K562 (cell line): Measurements from ENCODE around the gene KCP. TPM values are rescaled to one million over a fixed set of nuclear protein-coding genes. Genes with fewer than 3 reads are reported as not detected.

ENCODE experiments used
- DIDO1 ChIP-seq: fragments of 450-650 bp; IDR thresholded peaks from 2 replicates; pipeline ENCODE4 v1.6.1; 2016; ENCODE audit warnings: low read depth, missing biosample characterization, missing genetic modification characterization
- HNRNPL ChIP-seq: fragments of 200-400 bp; formaldehyde crosslinking; IDR thresholded peaks from 2 replicates; pipeline ENCODE4 v1.6.1; 2017; ENCODE audit warnings: low read depth, mild to moderate bottlenecking, low read length
- KDM2B ChIP-seq: fragments of 250-450 bp; sonication (Bioruptor Pico); IDR thresholded peaks from 2 replicates; pipeline ENCODE4 v1.8.0; 2021; ENCODE audit warnings: mild to moderate bottlenecking, moderate library complexity
- NR2C1 ChIP-seq, 2 experiments: fragments of 450-650 bp; IDR thresholded peaks; 2 replicates each; pipeline ENCODE4 v1.6.1; 2017; ENCODE audit warnings: mild to moderate bottlenecking in 2 of 2, antibody characterized with exemption in 1 of 2, inconsistent platforms in 1 of 2, missing compliant biosample characterization in 1 of 2, missing genetic modification characterization in 1 of 2
- NRF1 ChIP-seq, 2 experiments: fragments of 450-650 bp; IDR thresholded peaks in 1 of 2; conservative IDR thresholded peaks in 1 of 2; 2 replicates each; pipeline ENCODE4 v1.6.1; 2014; ENCODE audit warnings: mild to moderate bottlenecking in 2 of 2
- SNIP1 ChIP-seq: fragments of 450-650 bp; IDR thresholded peaks from 2 replicates; pipeline ENCODE4 v1.7.1; 2017; ENCODE audit warnings: low read depth, mild to moderate bottlenecking
- TBL1XR1 ChIP-seq, 2 experiments: IDR thresholded peaks; 2 replicates each; pipeline ENCODE4 v1.6.1; 2012; ENCODE audit warnings: improper control_type of control experiment in 2 of 2, low read length in 2 of 2, mild to moderate bottlenecking in 1 of 2
- polyA plus RNA-seq, 8 experiments: library from polyadenylated mRNA; depleted of rRNA in 4 of 8; stranded (reverse) in 5 of 8; unstranded in 3 of 8; fragments of >200 nt; fragmentation: Nextera tagmentation in 2 of 8; fragmentation: Illumina TruSeq in 1 of 8; extraction: Ambion mirVana in 2 of 8; extraction: Trizol in 1 of 8; gene quantifications; 2 replicates each; pipeline versions ENCODE4 v1.2.1 to v1.2.3, GENCODE V29; 2011 to 2014; ENCODE audit warnings: inconsistent platforms in 1 of 8, missing spikeins in 1 of 8
- total RNA-seq, 7 experiments: library from RNA; depleted of rRNA in 6 of 7; stranded (reverse); fragments of >200 nt in 6 of 7; fragmentation: Illumina TruSeq in 2 of 7; extraction: Trizol in 2 of 7; gene quantifications; 2 replicates each; pipeline versions ENCODE4 v1.2.1 to v1.2.3, GENCODE V29; 2011 to 2021; ENCODE audit warnings: low replicate concordance in 1 of 7
- TF ChIP-seq, protein P1 (sequence below): fragments of 450-650 bp; IDR thresholded peaks from 2 replicates; pipeline ENCODE4 v1.6.1; 2017; ENCODE audit warnings: mild to moderate bottlenecking, moderate library complexity
- TF ChIP-seq, protein P2 (sequence below): fragments of 250-450 bp; sonication (Bioruptor Pico); IDR thresholded peaks from 2 replicates; pipeline ENCODE4 v1.5.1; 2021; ENCODE audit warnings: mild to moderate bottlenecking
- TF ChIP-seq, protein P3 (sequence below), 2 experiments: fragments of 450-650 bp; IDR thresholded peaks; 2 replicates each; pipeline ENCODE4 v1.6.1; 2016
- TF ChIP-seq, protein P4 (sequence below): fragments of 450-650 bp; IDR thresholded peaks from 2 replicates; pipeline ENCODE4 v1.6.1; 2016
- TF ChIP-seq, protein P5 (sequence below): sonication (generic); formaldehyde crosslinking; IDR thresholded peaks from 2 replicates; pipeline ENCODE4 v1.8.0; 2023; ENCODE audit warnings: mild to moderate bottlenecking, missing genetic modification reagents
- TF ChIP-seq, protein P6 (sequence below): fragments of 200-800 bp; sonication (Bioruptor generic); IDR thresholded peaks from 2 replicates; pipeline ENCODE4 v1.6.1; 2017; ENCODE audit warnings: missing genetic modification characterization, missing compliant biosample characterization
- TF ChIP-seq, protein P7 (sequence below): fragments of 250-450 bp; sonication (Bioruptor Pico); IDR thresholded peaks from 2 replicates; pipeline ENCODE4 v1.5.0; 2021

The KCP gene
- total and polyA plus RNA-seq, 9 of the 15 experiments (the other 6 are each of a cell fraction or from before 2014, with no cell fraction given): 0.06 to 0.17 (median 0.12) TPM; not detected in 3

DNA sequence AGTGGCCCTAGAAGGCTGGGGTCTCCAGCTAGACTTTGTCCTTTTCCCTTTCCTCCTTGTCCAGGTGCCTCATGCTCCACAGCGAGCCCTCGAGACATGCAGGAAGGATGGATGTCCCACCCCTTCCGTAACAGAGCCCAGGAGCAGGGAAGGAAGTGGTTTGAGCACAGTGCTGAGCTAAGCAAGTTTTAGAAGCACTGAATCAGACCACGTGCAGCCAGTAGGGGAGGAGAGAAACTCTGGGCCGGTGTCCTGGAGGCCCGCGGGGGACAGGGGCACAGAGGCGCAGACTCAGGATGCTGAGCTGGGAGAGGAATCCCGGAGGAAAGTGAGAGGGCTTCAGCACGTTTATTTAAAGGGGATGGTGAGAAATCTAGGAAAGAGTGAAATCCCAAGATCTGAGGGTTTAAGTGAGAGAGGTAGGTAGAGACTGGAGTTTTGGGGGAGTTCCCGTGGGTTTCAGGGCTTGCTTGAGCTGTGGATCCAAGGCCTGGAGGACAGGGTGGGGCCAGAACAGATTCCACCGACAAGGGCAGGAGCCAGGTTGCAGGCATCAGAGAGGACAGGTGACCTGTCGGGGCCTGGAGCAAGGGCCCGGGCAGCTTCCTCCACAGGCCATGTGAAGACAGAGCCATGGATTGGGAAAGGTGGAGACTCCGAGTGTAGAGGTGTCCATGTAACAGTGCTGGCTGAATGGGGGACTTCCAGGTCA lies 22.8 kb upstream of the KCP start (continued):
- TF ChIP-seq, protein P1, sequence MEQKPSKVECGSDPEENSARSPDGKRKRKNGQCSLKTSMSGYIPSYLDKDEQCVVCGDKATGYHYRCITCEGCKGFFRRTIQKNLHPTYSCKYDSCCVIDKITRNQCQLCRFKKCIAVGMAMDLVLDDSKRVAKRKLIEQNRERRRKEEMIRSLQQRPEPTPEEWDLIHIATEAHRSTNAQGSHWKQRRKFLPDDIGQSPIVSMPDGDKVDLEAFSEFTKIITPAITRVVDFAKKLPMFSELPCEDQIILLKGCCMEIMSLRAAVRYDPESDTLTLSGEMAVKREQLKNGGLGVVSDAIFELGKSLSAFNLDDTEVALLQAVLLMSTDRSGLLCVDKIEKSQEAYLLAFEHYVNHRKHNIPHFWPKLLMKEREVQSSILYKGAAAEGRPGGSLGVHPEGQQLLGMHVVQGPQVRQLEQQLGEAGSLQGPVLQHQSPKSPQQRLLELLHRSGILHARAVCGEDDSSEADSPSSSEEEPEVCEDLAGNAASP: no peak
- TF ChIP-seq, protein P2, sequence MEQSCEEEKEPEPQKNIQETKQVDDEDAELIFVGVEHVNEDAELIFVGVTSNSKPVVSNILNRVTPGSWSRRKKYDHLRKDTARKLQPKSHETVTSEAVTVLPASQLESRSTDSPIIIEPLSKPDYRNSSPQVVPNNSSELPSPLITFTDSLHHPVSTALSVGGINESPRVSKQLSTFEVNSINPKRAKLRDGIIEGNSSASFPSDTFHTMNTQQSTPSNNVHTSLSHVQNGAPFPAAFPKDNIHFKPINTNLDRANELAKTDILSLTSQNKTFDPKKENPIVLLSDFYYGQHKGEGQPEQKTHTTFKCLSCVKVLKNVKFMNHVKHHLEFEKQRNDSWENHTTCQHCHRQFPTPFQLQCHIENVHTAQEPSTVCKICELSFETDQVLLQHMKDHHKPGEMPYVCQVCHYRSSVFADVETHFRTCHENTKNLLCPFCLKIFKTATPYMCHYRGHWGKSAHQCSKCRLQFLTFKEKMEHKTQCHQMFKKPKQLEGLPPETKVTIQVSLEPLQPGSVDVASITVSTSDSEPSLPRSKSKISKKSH (CRISPR knock-in tag): no peak
- no peak for TF ChIP-seq NR2C1 (IDR thresholded peaks at IDR 0.05)
- TF ChIP-seq NR2C1 (tag; IDR thresholded peaks at IDR 0.05): no peak
- TF ChIP-seq, protein P3, sequence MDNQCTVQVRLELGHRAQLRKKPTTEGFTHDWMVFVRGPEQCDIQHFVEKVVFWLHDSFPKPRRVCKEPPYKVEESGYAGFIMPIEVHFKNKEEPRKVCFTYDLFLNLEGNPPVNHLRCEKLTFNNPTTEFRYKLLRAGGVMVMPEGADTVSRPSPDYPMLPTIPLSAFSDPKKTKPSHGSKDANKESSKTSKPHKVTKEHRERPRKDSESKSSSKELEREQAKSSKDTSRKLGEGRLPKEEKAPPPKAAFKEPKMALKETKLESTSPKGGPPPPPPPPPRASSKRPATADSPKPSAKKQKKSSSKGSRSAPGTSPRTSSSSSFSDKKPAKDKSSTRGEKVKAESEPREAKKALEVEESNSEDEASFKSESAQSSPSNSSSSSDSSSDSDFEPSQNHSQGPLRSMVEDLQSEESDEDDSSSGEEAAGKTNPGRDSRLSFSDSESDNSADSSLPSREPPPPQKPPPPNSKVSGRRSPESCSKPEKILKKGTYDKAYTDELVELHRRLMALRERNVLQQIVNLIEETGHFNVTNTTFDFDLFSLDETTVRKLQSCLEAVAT (IDR thresholded peaks at IDR 0.05): no peak
- no peak for TF ChIP-seq TBL1XR1 (IDR thresholded peaks at IDR 0.05; ENCODE audit: low read length in 2 of 2)
- TF ChIP-seq, protein P4, sequence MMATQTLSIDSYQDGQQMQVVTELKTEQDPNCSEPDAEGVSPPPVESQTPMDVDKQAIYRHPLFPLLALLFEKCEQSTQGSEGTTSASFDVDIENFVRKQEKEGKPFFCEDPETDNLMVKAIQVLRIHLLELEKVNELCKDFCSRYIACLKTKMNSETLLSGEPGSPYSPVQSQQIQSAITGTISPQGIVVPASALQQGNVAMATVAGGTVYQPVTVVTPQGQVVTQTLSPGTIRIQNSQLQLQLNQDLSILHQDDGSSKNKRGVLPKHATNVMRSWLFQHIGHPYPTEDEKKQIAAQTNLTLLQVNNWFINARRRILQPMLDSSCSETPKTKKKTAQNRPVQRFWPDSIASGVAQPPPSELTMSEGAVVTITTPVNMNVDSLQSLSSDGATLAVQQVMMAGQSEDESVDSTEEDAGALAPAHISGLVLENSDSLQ: no peak
- TF ChIP-seq, protein P5, sequence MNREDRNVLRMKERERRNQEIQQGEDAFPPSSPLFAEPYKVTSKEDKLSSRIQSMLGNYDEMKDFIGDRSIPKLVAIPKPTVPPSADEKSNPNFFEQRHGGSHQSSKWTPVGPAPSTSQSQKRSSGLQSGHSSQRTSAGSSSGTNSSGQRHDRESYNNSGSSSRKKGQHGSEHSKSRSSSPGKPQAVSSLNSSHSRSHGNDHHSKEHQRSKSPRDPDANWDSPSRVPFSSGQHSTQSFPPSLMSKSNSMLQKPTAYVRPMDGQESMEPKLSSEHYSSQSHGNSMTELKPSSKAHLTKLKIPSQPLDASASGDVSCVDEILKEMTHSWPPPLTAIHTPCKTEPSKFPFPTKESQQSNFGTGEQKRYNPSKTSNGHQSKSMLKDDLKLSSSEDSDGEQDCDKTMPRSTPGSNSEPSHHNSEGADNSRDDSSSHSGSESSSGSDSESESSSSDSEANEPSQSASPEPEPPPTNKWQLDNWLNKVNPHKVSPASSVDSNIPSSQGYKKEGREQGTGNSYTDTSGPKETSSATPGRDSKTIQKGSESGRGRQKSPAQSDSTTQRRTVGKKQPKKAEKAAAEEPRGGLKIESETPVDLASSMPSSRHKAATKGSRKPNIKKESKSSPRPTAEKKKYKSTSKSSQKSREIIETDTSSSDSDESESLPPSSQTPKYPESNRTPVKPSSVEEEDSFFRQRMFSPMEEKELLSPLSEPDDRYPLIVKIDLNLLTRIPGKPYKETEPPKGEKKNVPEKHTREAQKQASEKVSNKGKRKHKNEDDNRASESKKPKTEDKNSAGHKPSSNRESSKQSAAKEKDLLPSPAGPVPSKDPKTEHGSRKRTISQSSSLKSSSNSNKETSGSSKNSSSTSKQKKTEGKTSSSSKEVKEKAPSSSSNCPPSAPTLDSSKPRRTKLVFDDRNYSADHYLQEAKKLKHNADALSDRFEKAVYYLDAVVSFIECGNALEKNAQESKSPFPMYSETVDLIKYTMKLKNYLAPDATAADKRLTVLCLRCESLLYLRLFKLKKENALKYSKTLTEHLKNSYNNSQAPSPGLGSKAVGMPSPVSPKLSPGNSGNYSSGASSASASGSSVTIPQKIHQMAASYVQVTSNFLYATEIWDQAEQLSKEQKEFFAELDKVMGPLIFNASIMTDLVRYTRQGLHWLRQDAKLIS (CRISPR knock-in tag): no peak
- TF ChIP-seq HNRNPL: no peak
- TF ChIP-seq DIDO1: no peak
- TF ChIP-seq, protein P6, sequence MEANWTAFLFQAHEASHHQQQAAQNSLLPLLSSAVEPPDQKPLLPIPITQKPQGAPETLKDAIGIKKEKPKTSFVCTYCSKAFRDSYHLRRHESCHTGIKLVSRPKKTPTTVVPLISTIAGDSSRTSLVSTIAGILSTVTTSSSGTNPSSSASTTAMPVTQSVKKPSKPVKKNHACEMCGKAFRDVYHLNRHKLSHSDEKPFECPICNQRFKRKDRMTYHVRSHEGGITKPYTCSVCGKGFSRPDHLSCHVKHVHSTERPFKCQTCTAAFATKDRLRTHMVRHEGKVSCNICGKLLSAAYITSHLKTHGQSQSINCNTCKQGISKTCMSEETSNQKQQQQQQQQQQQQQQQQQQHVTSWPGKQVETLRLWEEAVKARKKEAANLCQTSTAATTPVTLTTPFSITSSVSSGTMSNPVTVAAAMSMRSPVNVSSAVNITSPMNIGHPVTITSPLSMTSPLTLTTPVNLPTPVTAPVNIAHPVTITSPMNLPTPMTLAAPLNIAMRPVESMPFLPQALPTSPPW (CRISPR knock-in tag): no peak
- TF ChIP-seq, protein P7, sequence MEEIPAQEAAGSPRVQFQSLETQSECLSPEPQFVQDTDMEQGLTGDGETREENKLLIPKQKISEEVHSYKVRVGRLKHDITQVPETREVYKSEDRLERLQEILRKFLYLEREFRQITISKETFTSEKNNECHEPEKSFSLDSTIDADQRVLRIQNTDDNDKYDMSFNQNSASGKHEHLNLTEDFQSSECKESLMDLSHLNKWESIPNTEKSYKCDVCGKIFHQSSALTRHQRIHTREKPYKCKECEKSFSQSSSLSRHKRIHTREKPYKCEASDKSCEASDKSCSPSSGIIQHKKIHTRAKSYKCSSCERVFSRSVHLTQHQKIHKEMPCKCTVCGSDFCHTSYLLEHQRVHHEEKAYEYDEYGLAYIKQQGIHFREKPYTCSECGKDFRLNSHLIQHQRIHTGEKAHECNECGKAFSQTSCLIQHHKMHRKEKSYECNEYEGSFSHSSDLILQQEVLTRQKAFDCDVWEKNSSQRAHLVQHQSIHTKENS: no peak
- peak in 1 of 2 experiments; percentile 28; a peak in 1 of 4 replicates for TF ChIP-seq NRF1 (conservative IDR thresholded peaks at IDR 0.05 in 1 of 2, IDR thresholded peaks at IDR 0.05 in 1 of 2)
- TF ChIP-seq SNIP1: no peak
- TF ChIP-seq KDM2B (CRISPR knock-in tag): no peak
